Activated T-cell treated with anti-CD3 and anti-CD28 coated beads, Interleukin-2, amount 50 U/mL, for 48 hours (primary cell): ENCODE data around the gene DNM3.
"Not testable (repeated sequence)": the region's sequence is repeated elsewhere in the genome, so short reads cannot be mapped to it uniquely, and the experiment has no call there.

Experiments used
- DNase-seq, 2 experiments: peaks; one replicate each; pipeline ENCODE4 v3.0.0-alpha.2; 2020

The DNM3 gene

GRCh38 chr1:172054172-172054571 is 212.9 kb downstream of the DNM3 start:
- no peak for DNase-seq

GRCh38 chr1:172055816-172056419 is 214.6 kb downstream of the DNM3 start:
- not testable (repeated sequence) for DNase-seq

DNA sequence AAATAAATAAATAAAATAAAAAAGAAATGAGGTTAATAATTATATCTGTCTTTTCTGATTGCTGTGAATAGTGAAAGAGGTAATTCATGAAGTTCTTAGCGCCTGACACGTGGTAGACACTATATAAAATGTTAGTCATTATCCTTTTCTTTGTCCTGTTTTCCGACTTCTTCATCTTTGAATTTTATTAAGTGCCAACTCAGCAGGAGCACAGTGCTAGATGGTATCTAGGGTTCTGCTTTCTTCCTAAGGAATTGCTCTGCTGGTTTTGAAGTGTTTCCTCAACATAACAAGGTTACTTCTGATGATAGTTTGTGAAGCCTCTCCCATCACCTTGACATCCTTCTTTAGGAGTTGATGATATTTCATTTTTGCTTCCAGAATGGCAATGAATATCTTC is 227.0 kb downstream of the DNM3 start:
- DNase-seq, result no peak

DNA sequence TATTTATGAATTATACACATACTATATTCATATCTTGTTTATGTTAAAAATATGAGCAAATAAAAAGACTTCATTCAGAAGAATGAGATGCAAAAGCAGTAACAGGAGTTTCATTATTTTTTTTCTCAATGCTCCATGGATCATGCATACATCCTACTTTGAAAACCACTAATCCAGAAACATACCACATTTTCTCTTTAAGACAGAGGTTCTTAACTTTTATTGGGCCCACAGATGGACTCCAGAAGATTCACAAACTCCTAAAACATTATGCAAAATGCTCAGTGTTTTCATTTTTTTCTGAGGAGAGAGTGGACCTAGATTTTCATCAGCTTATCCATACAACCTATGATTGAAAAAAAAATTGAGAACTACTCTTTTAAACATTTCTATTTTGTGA is 227.8 kb downstream of the DNM3 start:
- DNase-seq, result no peak

DNA sequence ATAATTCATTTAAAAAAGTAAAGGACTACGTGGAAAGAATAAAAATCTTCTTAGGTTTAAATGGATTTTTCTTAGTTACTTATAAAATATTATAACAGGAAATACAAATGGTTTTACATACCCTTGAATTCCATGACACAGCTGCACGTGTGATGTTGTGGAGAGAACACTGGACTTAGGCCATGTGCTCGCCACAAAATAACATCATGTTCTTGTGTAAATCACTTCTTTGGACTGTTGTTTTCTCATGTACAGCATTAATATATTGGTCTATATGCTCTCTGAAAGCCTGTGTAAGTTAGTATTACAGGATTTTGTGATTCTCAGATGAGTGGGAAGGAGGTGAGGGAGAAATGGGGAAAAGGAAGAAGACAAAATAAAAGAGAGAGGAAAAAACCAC is 228.2 kb downstream of the DNM3 start:
- DNase-seq, result no peak

DNA sequence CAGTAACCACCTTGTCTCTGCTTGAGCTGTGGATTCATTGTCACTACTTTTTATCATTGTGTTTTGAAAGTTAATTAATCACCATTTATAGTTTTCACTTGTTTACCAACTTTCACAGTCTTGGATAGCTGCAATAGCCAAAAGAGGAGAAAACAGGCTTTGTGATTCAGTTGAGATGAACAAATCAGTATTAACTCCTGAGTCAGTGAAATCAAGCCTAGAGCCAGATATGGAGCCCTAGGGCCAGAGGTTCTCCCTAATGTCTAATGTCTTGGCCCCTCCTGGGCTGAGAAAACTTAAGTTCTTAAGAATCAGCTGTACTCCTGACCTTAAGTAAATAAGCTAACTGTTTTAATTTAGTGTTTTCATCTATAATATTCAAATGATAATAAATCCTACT is 228.8 kb downstream of the DNM3 start:
- DNase-seq, result no peak

DNA sequence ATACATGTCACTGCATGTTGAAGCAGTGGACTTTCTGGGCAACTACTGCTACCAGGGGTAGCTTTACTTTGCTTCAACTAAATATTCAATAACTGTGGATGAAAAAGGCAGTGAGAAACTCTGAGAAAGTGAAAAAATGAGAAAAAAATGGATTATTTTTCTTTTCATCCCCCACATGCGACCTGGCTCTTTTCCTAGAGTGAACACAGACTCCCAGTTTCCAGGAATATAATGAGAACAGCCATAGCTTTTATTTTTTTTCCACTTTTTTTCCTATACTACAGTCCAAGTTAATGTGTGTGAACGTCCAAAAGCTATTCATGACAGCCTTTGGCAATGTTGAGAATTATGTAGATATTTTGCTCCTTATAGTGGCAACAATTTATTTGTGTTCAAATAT is 230.4 kb downstream of the DNM3 start:
- no peak for DNase-seq

GRCh38 chr1:172079859-172080258 is 238.6 kb downstream of the DNM3 start:
- not testable (repeated sequence) for DNase-seq

- no peak for DNase-seq
Measured at GRCh38 chr1:172083191-172083590, 241.9 kb downstream of the DNM3 start.

GRCh38 chr1:172084876-172085275 is 243.6 kb downstream of the DNM3 start:
- no peak for DNase-seq

DNA sequence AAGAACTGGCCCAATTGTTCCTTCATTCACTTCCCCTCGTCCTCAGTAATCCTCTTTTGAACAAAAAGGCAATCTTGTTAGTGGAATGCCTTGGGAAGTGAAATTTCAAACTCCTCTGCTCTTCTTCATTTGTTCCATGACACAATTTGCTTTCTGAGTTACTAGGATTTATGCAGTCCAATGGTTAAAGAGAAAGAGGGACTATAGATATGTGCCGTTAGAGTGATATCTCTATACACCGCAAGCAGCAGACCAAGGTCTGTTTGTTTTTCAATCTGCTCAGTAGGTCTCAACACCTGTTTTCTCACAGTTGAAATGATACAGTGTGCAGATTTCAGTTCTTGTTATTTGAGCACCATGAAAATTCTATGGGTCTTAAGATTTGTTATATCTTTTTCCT is 244.0 kb downstream of the DNM3 start:
- no peak for DNase-seq

DNA sequence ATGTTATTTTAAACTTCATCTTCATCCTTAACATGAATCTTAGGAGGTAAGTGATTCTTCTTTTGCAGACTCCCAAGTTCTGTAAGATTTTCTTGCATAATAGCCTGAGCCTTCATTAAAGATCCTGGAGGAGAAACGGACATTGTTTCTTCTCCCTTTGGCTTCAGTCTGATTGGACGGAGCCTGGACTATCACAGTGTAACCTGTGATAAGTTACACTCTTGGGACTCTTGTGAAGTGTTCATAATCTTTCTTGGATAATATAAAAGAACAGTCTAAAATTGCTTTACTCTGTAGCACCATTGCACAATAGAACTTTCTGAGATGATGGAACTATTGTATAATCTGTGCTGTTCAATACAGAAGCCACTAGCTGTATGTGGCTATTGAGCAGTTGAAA is 244.8 kb downstream of the DNM3 start:
- DNase-seq, result no peak

GRCh38 chr1:172088256-172088655 is 247.0 kb downstream of the DNM3 start:
- DNase-seq, result no peak

GRCh38 chr1:172089768-172090510 is 248.6 kb downstream of the DNM3 start:
- DNase-seq, result peak; percentile 65 to 70

DNA sequence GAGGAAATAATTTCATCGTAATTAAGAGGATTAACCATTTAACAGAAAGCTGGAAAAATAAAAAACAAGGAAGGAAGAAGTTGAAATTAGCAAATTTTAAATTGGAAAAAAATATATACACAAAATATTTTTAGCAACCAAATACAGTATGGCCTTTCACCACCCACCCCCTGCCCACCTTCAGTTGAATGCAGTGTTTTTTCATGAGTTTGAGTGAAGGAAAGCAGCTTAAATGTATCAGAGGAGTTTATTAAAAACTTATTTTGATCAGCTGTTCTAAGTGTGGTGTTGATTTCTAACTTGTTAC is 249.2 kb downstream of the DNM3 start:
- no peak for DNase-seq

DNA sequence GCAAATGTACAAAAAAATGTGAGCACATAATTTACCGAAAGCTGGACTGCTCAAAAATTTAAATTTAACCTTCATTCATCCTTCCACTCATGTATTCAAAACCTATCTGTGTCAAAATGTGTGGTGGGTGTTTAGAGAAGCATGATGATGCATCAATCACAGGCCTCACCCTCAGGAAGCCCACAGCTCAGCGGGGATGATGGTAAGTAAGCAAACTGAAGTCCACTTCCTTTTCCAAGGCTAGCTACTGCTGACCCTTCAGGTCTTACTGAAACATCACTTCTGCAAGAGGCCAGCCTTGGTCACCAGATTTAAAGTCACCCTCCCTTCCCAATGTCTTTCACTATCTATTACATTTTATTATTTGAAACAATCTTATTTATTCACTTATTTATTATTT is 254.5 kb downstream of the DNM3 start:
- DNase-seq, result no peak

DNA sequence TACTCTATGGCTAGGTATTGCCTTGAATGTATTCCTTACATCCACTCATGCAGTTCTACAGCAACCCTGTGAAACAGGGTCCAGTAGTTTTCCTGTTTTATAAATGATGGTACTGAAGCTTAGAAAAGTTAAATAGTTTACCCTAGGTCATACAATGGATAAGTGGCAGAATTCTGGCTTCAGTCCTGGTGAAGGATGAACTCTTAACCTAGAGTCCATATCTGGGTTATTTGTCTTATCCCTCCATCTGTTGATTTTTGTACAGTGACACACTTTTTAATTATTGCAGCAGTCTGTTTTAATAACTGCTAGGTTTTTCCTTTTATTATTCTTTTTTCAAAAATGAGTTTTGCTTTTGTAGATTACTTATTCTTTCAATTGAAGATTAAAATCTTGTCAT is 263.9 kb downstream of the DNM3 start:
- DNase-seq, result no peak

DNA sequence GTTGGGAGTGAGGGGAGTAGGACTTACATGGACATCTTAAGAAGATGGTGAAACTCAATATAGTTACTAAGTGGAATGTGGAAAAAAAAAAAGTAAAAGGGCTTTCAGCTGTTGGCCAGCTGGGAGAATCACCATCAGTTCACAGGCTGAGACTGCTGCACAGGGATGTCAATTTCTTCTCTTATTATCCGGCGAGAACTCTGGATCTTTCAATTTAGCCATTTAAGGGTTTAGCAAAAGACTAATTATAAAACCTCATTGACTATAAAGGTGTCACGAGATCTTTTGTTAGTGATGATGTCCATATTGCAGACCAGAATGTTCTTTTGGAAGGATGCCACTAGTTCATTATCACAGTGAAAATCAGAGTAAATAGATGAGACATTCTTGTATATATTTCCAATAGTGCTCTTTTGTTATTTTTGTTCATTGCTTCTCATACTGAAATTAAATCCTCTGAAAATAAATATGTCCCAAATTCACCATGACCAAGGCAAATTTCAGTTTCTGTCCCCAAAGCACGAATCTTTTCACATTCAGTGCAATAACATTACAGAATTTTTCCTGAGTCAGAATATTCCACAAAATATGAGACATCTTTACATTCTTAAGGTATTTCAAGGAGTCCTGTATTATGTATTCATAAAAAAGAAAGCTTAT is 266.1 kb downstream of the DNM3 start:
- DNase-seq, result no peak

DNA sequence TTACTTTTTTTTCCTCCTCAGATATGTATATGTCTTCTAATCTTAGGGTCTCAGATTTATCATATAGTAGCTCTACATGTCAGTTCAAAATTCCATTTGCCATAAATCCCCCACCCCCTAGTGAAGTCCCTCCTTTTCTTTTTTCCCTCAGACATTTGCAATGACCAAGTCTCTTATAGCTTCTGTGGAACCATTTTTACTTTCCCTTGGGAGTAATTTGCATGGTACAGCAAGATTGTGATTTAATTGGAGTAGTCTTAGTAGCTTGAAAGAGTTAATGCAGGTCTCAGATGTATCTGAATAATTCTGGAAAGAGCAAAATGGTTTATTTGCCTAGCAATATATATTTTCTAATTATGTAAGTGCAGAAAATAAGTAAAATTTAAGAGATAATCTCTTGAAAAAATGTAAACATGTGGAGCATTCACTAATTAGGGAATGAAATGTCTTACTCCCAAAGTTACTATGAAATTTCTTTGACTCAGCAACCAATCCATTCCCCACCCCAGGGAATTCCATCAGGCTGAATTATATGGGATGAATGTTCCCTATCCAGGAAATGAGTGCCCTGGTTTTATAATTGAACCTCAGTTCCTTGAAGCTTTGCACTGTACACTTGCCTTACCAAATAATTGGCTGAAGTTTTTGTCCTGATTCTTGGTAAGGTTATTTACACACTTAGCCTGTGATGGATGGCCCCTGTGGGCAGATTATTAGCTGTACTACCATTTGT is 267.0 kb downstream of the DNM3 start:
- DNase-seq, result no peak

DNA sequence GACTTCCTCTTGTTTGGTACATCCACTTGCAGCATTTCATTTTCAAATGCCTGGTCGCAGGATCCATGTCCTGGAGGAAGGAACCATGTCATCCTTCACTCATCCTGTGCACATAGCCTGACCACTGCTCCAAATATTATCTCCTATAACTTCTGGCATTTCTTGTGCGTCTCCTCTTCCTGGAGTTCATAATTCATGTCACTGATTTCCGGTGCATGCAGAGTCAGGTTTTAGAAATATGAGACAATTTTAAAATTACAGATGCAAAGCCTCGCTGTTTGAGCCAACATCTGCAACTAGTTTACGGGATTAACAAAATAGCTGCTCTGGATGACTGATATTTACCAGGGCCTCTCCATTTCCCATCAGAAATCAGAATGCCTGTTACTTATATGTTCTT is 268.1 kb downstream of the DNM3 start:
- DNase-seq, result no peak

- DNase-seq, result no peak
Measured at GRCh38 chr1:172112576-172112975, 271.3 kb downstream of the DNM3 start.

DNA sequence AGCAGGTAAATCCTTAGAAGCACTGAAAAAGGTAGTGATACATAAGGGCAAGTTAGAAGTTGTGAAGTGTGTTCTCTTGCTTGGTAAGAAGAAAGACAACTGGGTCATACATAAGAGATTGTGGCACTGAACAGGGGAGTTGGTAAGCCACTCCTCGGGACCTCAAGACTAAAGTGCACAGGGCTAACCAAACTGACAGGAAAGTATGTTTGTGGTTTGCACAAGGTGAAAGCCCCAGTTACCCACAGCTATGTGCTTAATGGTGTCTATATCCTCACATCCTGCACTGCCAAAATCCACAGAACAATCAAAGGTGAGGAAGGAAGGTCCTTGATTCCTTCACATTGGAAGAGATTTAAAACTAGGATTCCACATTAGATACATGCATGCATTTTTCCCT is 276.5 kb downstream of the DNM3 start:
- DNase-seq, result no peak

DNA sequence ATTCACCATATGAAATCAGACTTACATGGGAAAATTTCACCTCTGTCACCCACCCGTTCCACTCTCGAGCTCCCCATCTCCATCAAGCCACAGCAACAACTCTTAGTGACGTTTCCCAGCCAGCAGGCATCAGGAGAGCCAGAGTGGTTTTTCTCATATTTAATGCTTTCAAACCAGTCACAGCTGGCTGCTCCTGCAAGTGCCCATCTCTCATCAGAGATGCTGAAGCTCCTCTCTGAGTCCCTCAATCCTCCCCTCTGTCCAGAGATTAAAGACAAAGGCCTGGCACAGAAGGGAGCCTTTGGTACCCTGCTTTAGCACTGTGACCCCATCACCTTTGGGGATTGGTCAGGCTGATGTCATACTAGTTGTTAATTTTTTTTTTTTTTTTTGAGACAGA is 277.3 kb downstream of the DNM3 start:
- no peak for DNase-seq

DNA sequence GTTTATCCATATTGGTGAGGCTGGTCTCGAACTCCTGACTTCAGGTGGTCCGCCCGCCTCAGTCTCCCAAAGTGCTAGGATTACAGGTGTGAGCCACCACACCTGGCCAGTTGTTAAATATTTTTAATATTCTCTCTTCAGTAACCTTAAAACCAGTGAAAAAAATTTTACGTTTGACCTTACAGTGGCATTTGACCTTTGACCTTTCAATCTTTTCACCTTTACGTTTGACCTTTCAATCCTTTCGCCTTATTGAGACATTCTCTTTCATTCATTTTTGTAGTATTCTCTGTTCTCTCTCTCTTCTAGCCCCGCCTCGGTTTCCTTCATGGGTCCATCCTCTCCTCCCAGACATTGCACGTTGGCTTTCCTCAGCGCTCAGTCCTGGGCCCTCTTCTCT is 277.9 kb downstream of the DNM3 start:
- no peak for DNase-seq
